Nasal cavity respiratory epithelium epithelial cell of viscerocranial mucosa (primary cell): ENCODE data around the gene GALNT18. TPM values are rescaled to one million over a fixed set of nuclear protein-coding genes. Genes with fewer than 3 reads are reported as not detected.

Source experiments
- total RNA-seq: library from RNA; depleted of rRNA; stranded (reverse); fragments of >200 nt; gene quantifications from 2 replicates; pipeline ENCODE4 v1.2.3, GENCODE V29; 2014

The GALNT18 gene
- total RNA-seq, result 14.4 and 36.7 TPM in 2 replicates

GRCh38 chr11:11621573-11622339 lies at the start of gene GALNT18:
TSS of gene GALNT18 (minus strand) at chr11:11622005.

GRCh38 chr11:11352878-11353277 lies 268.9 kb downstream of the GALNT18 start, which contains the start of gene CSNK2A3:
TSS of gene CSNK2A3 (minus strand) at chr11:11353250. CDS start at chr11:11353119, 131 bp downstream.

Other genes starting within 250 kb of the GALNT18 start
- gene USP47, start 220.0 kb upstream of the GALNT18 start, total RNA-seq, result 76.6 and 85.2 TPM in 2 replicates